A549 (cell line): ENCODE results near the gene DNAJC7.

Source experiments
- CBX2 ChIP-seq: fragments of 200-600 bp; sonication (generic); IDR thresholded peaks from 2 replicates; pipeline ENCODE4 v1.6.1; 2016; ENCODE audit warnings: low read depth, mild to moderate bottlenecking, borderline replicate concordance
- E2F6 ChIP-seq: IDR thresholded peaks from 2 replicates; pipeline ENCODE4 v1.6.1; 2012; ENCODE audit warnings: low read depth, borderline replicate concordance
- EHMT2 ChIP-seq: fragments of 200-600 bp; sonication (generic); IDR thresholded peaks from 2 replicates; pipeline ENCODE4 v1.6.1; 2016; ENCODE audit warnings: antibody characterized with exemption, low read depth, mild to moderate bottlenecking, moderate library complexity
- MAX ChIP-seq: IDR thresholded peaks from 2 replicates; pipeline ENCODE4 v1.6.1; 2012
- POLR2A ChIP-seq: IDR thresholded peaks from 2 replicates; pipeline ENCODE4 v1.6.1; 2012; ENCODE audit warnings: mild to moderate bottlenecking, low read length
- RAD21 ChIP-seq, 2 experiments: fragments of >200 bp in 1 of 2; sonication (Bioruptor Twin) in 1 of 2; formaldehyde crosslinking in 1 of 2; IDR thresholded peaks in 1 of 2; conservative IDR thresholded peaks in 1 of 2; 2 replicates in 1 of 2; 3 replicates in 1 of 2; pipeline ENCODE4 v1.6.1; 2012 to 2018; ENCODE audit warnings: inconsistent platforms in 1 of 2

GRCh38 chr17:42027590-42027889, 10.3 kb upstream of the DNAJC7 start:
- TF ChIP-seq MAX (no peak), EHMT2 (no peak), RAD21 (conservative IDR thresholded peaks at IDR 0.05 in 1 of 2, IDR thresholded peaks at IDR 0.05 in 1 of 2) (no peak), POLR2A (no peak), E2F6 (no peak), CBX2 (no peak)
